HFFc6 (cell line): ENCODE data around the gene RBFOX2. TPM values are rescaled to one million over a fixed set of nuclear protein-coding genes. Genes with fewer than 3 reads are reported as not detected.

Source experiments
- DNase-seq: peaks from one replicate; pipeline ENCODE4 v3.0.0-alpha.2; 2018
- H3K27ac Mint-ChIP-seq: 2 replicates; pipeline ENCODE4 v1.8.0; 2020; ENCODE audit warnings: mild to moderate bottlenecking, mixed read lengths
- H3K27me3 Mint-ChIP-seq: 2 replicates; pipeline ENCODE4 v1.8.0; 2021; ENCODE audit warnings: mild to moderate bottlenecking, moderate library complexity, mixed read lengths; ENCODE audit not compliant: insufficient read depth
- H3K36me3 Mint-ChIP-seq: 2 replicates; pipeline ENCODE4 v1.8.0; 2021; ENCODE audit warnings: low read depth, mixed read lengths
- H3K4me1 Mint-ChIP-seq: 2 replicates; pipeline ENCODE4 v1.8.0; 2020; ENCODE audit warnings: low read depth, mixed read lengths
- H3K4me3 Mint-ChIP-seq: 2 replicates; pipeline ENCODE4 v1.8.0; 2020; ENCODE audit warnings: mild to moderate bottlenecking, moderate library complexity, mixed read lengths
- H3K9me3 Mint-ChIP-seq: 2 replicates; pipeline ENCODE4 v1.8.0; 2020; ENCODE audit warnings: mild to moderate bottlenecking, mixed read lengths
- CTCF ChIP-seq: fragments of 200-600 bp; sonication (generic); IDR thresholded peaks from 2 replicates; pipeline ENCODE4 v1.5.0; 2021; ENCODE audit warnings: antibody characterized with exemption, mild to moderate bottlenecking
- total RNA-seq, 6 experiments: library from RNA; stranded (reverse); fragmentation: NEBNext Ultra II Directional; extraction: Animal tissue kit (Norgen Biotek cat#: 25700); gene quantifications; 2 replicates in 1 of 6; 3 replicates in 5 of 6; pipeline ENCODE4 v1.2.3, GENCODE V29; 2021

RBFOX2 gene
- total RNA-seq, 6 experiments from 2014 or later: 139 to 165 (median 155) TPM

- no peak for DNase-seq
- Mint-ChIP-seq H3K36me3 (peaks cover 4% of the 10 kb centered on the region; the same call in 1 of the 2 replicates), H3K9me3 (no peaks in the 10 kb centered on the region), H3K4me1 (peaks cover 35% of the 10 kb centered on the region), H3K27me3 (no peaks in the 10 kb centered on the region; the same call in none of the 2 replicates), H3K27ac (peak overlapping the region; percentile 60), H3K4me3 (peak overlapping the region; percentile 31)
- no peak for TF ChIP-seq CTCF
These were observed 146.2 kb downstream of the RBFOX2 start for GRCh38 chr22:35882211-35883030.

DNA sequence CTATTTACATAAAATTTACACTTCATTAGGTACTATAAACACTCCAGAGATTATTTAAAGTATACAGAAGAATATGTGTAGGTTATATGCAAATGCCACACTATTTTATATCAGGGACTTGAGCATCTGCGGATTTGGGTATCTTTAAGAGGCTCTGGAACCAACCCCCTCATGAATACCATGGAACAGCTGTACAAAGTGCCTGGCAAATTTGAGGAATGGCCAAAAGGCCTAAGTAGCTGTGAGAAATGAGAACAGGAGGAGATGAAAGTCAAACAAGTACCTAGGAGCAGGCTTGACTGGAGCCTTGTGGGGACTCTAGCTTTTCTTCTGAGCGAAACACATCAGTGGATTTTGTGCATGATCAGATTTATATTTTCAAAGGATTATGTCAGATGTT, 149.3 kb downstream of the RBFOX2 start:
- Mint-ChIP-seq H3K4me1 (peaks cover 38% of the 10 kb centered on the region), H3K9me3 (0 out of 2 replicates have a peak, but pooled peaks cover under 1% of the 10 kb centered on the region), H3K27me3 (no peaks in the 10 kb centered on the region; the same call in none of the 2 replicates), H3K27ac (no peak overlapping the region), H3K4me3 (no peak overlapping the region), H3K36me3 (peaks cover 5% of the 10 kb centered on the region)
- no peak for DNase-seq
- no peak for TF ChIP-seq CTCF

DNA sequence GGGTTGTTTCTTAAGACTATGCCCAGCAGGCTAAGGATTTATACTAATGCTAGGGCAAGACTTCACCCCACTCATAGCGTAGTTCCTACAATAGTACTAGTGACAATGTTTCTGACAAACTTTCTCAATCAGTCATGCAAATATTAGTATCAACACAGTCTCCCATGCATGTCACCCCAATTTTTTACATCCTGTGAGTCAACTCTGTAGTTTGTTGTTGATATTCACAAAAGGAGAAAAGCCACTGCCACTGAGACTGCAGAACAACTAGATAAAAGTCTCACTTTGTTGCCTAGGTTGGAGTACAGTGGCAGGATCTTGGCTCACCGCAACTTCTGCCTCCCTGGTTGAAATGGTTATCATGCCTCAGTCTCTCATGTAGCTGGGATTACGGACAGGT, 155.2 kb downstream of the RBFOX2 start:
- no peak for DNase-seq
- H3K4me3 Mint-ChIP-seq: no peak overlapping the region
- H3K27me3 Mint-ChIP-seq: no peaks in the 10 kb centered on the region; the same call in 1 of the 2 replicates
- H3K27ac Mint-ChIP-seq: no peak overlapping the region
- TF ChIP-seq CTCF: no peak
- H3K9me3 Mint-ChIP-seq: 0 out of 2 replicates have a peak, but pooled peaks cover 3% of the 10 kb centered on the region
- H3K36me3 Mint-ChIP-seq: peaks cover 10% of the 10 kb centered on the region
- H3K4me1 Mint-ChIP-seq: peaks cover 33% of the 10 kb centered on the region

- no peak for DNase-seq
- no peak overlapping the region for H3K27ac Mint-ChIP-seq
- H3K4me1 Mint-ChIP-seq: peaks cover 33% of the 10 kb centered on the region
- H3K4me3 Mint-ChIP-seq: no peak overlapping the region
- TF ChIP-seq CTCF: no peak
- H3K9me3 Mint-ChIP-seq: 0 out of 2 replicates have a peak, but pooled peaks cover 3% of the 10 kb centered on the region
- peaks cover 10% of the 10 kb centered on the region for H3K36me3 Mint-ChIP-seq
- H3K27me3 Mint-ChIP-seq: no peaks in the 10 kb centered on the region; the same call in 1 of the 2 replicates
These were observed 156.2 kb downstream of the RBFOX2 start for GRCh38 chr22:35872451-35872850.

- no peak overlapping the region for H3K27ac Mint-ChIP-seq
- H3K9me3 Mint-ChIP-seq: 0 out of 2 replicates have a peak, but pooled peaks cover 3% of the 10 kb centered on the region
- no peak for DNase-seq
- TF ChIP-seq CTCF: no peak
- H3K4me3 Mint-ChIP-seq: no peak overlapping the region
- H3K27me3 Mint-ChIP-seq: no peaks in the 10 kb centered on the region; the same call in 1 of the 2 replicates
- peaks cover 10% of the 10 kb centered on the region for H3K36me3 Mint-ChIP-seq
- H3K4me1 Mint-ChIP-seq: peaks cover 34% of the 10 kb centered on the region
These were observed 157.9 kb downstream of the RBFOX2 start for GRCh38 chr22:35870517-35871293.
